Upper lobe of right lung (tissue), 1 donor: Measurements from ENCODE around the gene NRP1. TPM values are rescaled to one million over a fixed set of nuclear protein-coding genes. Genes with fewer than 3 reads are reported as not detected.

Experiments used
- ATAC-seq: fragments of 200-7000 bp; cut with Tn5 transposase; one replicate; pipeline ENCODE4 v1.9.1; 2020; ENCODE audit warnings: mild to moderate bottlenecking, moderate library complexity
- DNase-seq: peaks from one replicate; pipeline ENCODE4 v3.0.0-alpha.2; 2020
- H3K27ac ChIP-seq: fragments of 200-600 bp; one replicate; pipeline ENCODE4 v1.8.0; 2022
- H3K27me3 ChIP-seq: fragments of 200-600 bp; one replicate; pipeline ENCODE4 v1.8.0; 2022; ENCODE audit warnings: mild to moderate bottlenecking
- H3K36me3 ChIP-seq: fragments of 200-600 bp; one replicate; pipeline ENCODE4 v1.8.0; 2022
- H3K4me1 ChIP-seq: fragments of 200-600 bp; one replicate; pipeline ENCODE4 v1.8.0; 2022
- H3K4me3 ChIP-seq: fragments of 200-600 bp; one replicate; pipeline ENCODE4 v1.8.0; 2022; ENCODE audit warnings: mild to moderate bottlenecking
- H3K9me3 ChIP-seq: fragments of 200-600 bp; one replicate; pipeline ENCODE4 v1.8.0; 2022
- intact Hi-C: fragments of 100-400 bp; cut with DNase I; formaldehyde crosslinking; loops from one replicate; pipeline ENCODE4 v1.11.0; 2022
- total RNA-seq: library from RNA; stranded (reverse); fragmentation: NEBNext Ultra II Directional; extraction: Animal tissue kit (Norgen Biotek cat#: 25700); gene quantifications from one replicate; pipeline ENCODE4 v1.2.1, GENCODE V29; 2021
- TF ChIP-seq, protein P1 (sequence below): fragments of 200-600 bp; IDR thresholded peaks from one replicate; pipeline ENCODE4 v1.8.0; 2022; ENCODE audit warnings: antibody characterized with exemption
- donor health status: DM: no; HTN: yes; CAD: no; lungs with severe emphysema.

NRP1 gene
- total RNA-seq, 1 donor from 2014 or later = 139 TPM

DNA sequence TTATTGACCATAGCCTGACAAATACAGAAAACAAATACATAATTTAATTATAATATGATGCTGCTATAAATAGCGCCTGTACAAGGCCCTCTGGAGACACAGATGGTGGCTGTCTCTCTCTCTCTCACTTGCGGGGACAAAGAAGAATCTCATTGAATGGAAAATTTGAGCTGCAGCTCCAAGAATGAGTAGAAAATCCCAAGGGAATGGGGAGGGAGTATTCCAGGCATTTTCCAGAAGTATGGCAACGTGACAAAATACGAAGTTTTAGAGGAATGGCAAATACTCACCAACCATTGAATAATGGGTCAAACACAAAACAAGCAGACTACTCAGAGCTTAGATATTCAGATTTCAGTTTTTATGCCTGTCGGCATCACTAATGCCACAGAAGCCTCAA is 179.9 kb downstream of the NRP1 start:
- ATAC-seq (no peak), DNase-seq (no peak)
- H3K9me3 ChIP-seq = no peaks in the 10 kb centered on the region
- TF ChIP-seq, protein P1, sequence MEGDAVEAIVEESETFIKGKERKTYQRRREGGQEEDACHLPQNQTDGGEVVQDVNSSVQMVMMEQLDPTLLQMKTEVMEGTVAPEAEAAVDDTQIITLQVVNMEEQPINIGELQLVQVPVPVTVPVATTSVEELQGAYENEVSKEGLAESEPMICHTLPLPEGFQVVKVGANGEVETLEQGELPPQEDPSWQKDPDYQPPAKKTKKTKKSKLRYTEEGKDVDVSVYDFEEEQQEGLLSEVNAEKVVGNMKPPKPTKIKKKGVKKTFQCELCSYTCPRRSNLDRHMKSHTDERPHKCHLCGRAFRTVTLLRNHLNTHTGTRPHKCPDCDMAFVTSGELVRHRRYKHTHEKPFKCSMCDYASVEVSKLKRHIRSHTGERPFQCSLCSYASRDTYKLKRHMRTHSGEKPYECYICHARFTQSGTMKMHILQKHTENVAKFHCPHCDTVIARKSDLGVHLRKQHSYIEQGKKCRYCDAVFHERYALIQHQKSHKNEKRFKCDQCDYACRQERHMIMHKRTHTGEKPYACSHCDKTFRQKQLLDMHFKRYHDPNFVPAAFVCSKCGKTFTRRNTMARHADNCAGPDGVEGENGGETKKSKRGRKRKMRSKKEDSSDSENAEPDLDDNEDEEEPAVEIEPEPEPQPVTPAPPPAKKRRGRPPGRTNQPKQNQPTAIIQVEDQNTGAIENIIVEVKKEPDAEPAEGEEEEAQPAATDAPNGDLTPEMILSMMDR = no peak
- intact Hi-C loops = no loop called here
- H3K4me3 ChIP-seq = no peak overlapping the region
- H3K27ac ChIP-seq = no peak overlapping the region
- H3K36me3 ChIP-seq = no peaks in the 10 kb centered on the region
- H3K27me3 ChIP-seq = no peaks in the 10 kb centered on the region
- H3K4me1 ChIP-seq = peaks cover 17% of the 10 kb centered on the region

DNA sequence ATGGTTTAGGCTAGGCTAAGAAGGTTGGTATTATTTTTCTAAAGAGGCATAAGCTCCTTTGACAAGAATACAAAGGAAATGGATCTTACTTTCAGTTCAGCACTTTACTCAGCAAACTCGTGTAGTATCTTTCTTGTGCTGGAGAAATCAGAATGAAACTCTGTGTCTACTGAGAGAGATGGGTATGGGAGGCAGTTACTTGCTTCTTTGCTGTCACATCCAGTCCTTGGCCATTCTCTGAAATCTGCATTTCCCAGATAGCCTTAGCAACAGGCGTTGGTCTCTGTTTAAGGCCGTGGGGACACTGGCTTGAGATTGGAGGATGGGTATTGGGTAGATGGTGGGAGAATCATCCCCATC is 180.5 kb downstream of the NRP1 start:
- DNase-seq (no peak), ATAC-seq (no peak)
- Histone ChIP-seq H3K36me3 (no peaks in the 10 kb centered on the region), H3K4me3 (no peak overlapping the region), H3K4me1 (peaks cover 17% of the 10 kb centered on the region), H3K27me3 (no peaks in the 10 kb centered on the region), H3K9me3 (no peaks in the 10 kb centered on the region), H3K27ac (no peak overlapping the region)
- TF ChIP-seq, protein P1 = no peak
- intact Hi-C loops = no loop called here

GRCh38 chr10:33153251-33153967 is 181.1 kb downstream of the NRP1 start:
- H3K27ac ChIP-seq = no peak overlapping the region
- intact Hi-C loops = no loop called here
- H3K4me1 ChIP-seq = peaks cover 17% of the 10 kb centered on the region
- ATAC-seq = no peak
- H3K9me3 ChIP-seq = no peaks in the 10 kb centered on the region
- TF ChIP-seq, protein P1 = no peak
- H3K4me3 ChIP-seq = no peak overlapping the region
- H3K27me3 ChIP-seq = no peaks in the 10 kb centered on the region
- no peak for DNase-seq
- H3K36me3 ChIP-seq = no peaks in the 10 kb centered on the region

DNA sequence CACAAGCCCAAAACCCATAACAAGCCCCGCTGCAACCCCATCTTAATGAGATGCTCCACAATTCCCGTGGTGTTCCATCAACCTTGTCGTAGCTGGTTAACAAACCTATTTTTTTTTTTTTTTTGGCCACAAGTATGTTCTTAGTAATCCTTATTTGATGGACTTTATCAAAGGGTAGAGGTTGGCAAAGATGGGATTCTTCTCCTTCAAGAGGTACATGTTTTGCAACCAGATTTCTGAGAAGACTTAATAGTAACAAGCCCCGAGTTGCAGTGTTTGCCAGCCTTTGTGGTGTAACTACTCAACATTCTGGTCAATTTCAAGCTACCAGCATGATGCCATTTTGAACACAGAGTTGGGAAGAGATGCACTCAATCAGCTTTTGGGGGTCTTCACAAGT is 181.7 kb downstream of the NRP1 start:
- Histone ChIP-seq H3K27me3 (no peaks in the 10 kb centered on the region), H3K4me3 (no peak overlapping the region), H3K27ac (no peak overlapping the region), H3K4me1 (peaks cover 17% of the 10 kb centered on the region), H3K9me3 (no peaks in the 10 kb centered on the region), H3K36me3 (no peaks in the 10 kb centered on the region)
- DNase-seq (no peak), ATAC-seq (no peak)
- TF ChIP-seq, protein P1 = no peak
- intact Hi-C loops = no loop called here

DNA sequence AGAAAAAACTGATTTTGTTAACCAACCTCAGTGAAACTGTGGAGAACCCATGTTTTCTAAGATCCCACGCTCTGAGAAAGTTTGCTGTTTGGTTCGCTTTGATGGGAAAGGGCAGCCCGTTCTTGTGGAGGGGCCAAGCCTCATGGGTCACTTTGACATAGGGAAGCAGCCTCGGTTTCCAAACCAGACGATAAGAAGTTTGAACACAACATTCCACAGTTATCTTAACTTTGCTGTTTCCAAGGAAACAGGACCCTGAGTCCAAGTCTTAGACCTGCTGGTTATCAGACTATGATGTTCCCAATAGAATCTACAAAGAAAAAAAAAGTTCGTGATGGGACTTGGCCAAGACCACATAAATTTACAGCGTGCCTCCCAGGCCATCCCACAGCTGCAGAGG is 182.3 kb downstream of the NRP1 start:
- ATAC-seq (no peak), DNase-seq (no peak)
- H3K4me3 ChIP-seq = no peak overlapping the region
- TF ChIP-seq, protein P1 = no peak
- H3K27me3 ChIP-seq = no peaks in the 10 kb centered on the region
- H3K9me3 ChIP-seq = no peaks in the 10 kb centered on the region
- H3K27ac ChIP-seq = no peak overlapping the region
- H3K4me1 ChIP-seq = peaks cover 17% of the 10 kb centered on the region
- no peaks in the 10 kb centered on the region for H3K36me3 ChIP-seq
- intact Hi-C loops = no loop called here

- Histone ChIP-seq H3K4me3 (no peak overlapping the region), H3K4me1 (peaks cover 17% of the 10 kb centered on the region), H3K27me3 (no peaks in the 10 kb centered on the region), H3K9me3 (no peaks in the 10 kb centered on the region), H3K27ac (no peak overlapping the region), H3K36me3 (no peaks in the 10 kb centered on the region)
- ATAC-seq (no peak), DNase-seq (no peak)
- intact Hi-C loops = no loop called here
- TF ChIP-seq, protein P1 = no peak
These were observed 183.1 kb downstream of the NRP1 start for GRCh38 chr10:33151344-33151864.
